Aorta (tissue), 5 donors: Measurements from ENCODE around the gene C16orf96. TPM values are rescaled to one million over a fixed set of nuclear protein-coding genes. Genes with fewer than 3 reads are reported as not detected.

Experiments used
- ATAC-seq: fragments of 200-7000 bp; cut with Tn5 transposase; one replicate; pipeline ENCODE4 v1.9.1; 2022; ENCODE audit warnings: moderate library complexity; ENCODE audit not compliant: low FRiP score
- DNase-seq, 2 donors: peaks; one replicate each; pipeline ENCODE4 v3.0.0-alpha.2; 2020
- H3K27ac ChIP-seq, 2 donors: one replicate each; pipeline ENCODE4 v1.5.1; 2013; ENCODE audit warnings: low read length in 2 of 2, mild to moderate bottlenecking in 2 of 2, moderate library complexity in 2 of 2, control low read depth in 1 of 2, inconsistent platforms in 1 of 2, low read depth in 1 of 2
- H3K27me3 ChIP-seq, 2 donors: one replicate each; pipeline ENCODE4 v1.6.1; 2013; ENCODE audit warnings: control low read depth in 1 of 2, low read length in 1 of 2, mild to moderate bottlenecking in 1 of 2, moderate library complexity in 1 of 2; ENCODE audit not compliant: insufficient read depth in 2 of 2, control insufficient read depth in 1 of 2
- H3K36me3 ChIP-seq, 2 donors: one replicate each; pipeline ENCODE4 v1.6.1; 2013; ENCODE audit warnings: control low read depth in 1 of 2, low read length in 1 of 2, mild to moderate bottlenecking in 1 of 2; ENCODE audit not compliant: insufficient read depth in 2 of 2, control insufficient read depth in 1 of 2
- H3K4me1 ChIP-seq, 2 donors: one replicate each; pipeline ENCODE4 v1.6.1; 2013; ENCODE audit warnings: low read length in 2 of 2, control low read depth in 1 of 2, mild to moderate bottlenecking in 1 of 2, moderate library complexity in 1 of 2; ENCODE audit not compliant: insufficient read depth in 2 of 2, control insufficient read depth in 1 of 2
- H3K4me3 ChIP-seq, 2 donors: one replicate each; pipeline ENCODE4 v1.5.1; 2013; ENCODE audit warnings: low read length in 2 of 2, control low read depth in 1 of 2, mild to moderate bottlenecking in 1 of 2
- H3K9me3 ChIP-seq: one replicate; pipeline ENCODE4 v1.6.1; 2013; ENCODE audit warnings: mild to moderate bottlenecking, low read length; ENCODE audit not compliant: control insufficient read depth
- WGBS, 2 donors: extraction: QIAGEN DNeasy Blood & Tissue Kit; methylation state at CpG; one replicate each; pipeline ENCODE4 v1.1.7; 2013; 5-methylcytosine and 5-hydroxymethylcytosine counted together
- intact Hi-C, 2 donors: fragments of 100-400 bp; cut with DNase I; formaldehyde crosslinking; loops; one replicate each; pipeline versions ENCODE4 v1.14.2 to v1.15.0; 2022
- polyA plus RNA-seq, 2 donors: library from polyadenylated mRNA; stranded (reverse); fragments of 200-250 nt; gene quantifications; one replicate each; pipeline ENCODE4 v1.2.3, GENCODE V29; 2013
- total RNA-seq, 2 donors: library from RNA; stranded (reverse); fragmentation: NEBNext Ultra II Directional; extraction: Animal tissue kit (Norgen Biotek cat#: 25700); gene quantifications; one replicate each; pipeline ENCODE4 v1.2.1, GENCODE V29; 2021
- donor health status: healthy with polysubstance abuse.
- donor health status: Bipolar disorder and iron deficiency.
- donor health status: DM: no; HTN: no; CAD: no.
- donor health status: DM: no; HTN: no; CAD: no.
- donor health status: DM: yes; HTN: yes; CAD: no.

Gene C16orf96
- total and polyA plus RNA-seq, 4 donors = 0.13 to 0.24 TPM; not detected in 2

DNA sequence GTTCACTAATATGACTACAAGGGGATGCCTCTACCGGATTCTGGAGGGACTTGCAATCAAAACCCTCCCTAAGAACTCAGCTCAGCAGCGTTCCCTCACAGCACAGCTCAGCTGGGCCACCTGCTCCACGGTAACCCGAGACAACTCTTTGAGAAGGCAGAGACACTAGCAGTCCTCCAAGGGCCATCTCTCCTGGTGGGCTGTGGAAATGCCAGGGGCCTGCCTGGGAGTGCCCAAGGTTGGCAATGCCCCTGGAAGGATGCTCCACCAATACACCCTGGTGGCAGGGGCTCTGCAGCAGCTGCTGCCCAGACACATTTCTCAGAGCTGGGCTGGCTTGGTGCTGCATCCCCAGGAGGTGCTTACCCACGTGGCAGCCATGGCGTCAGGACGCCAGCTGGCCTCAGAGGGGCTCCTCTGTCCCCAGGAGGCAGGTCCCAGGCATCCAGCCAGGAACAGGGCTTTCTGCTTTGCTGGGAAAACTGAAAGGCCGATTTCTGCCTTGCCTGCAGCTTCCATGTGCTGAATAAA is 34.0 kb upstream of the C16orf96 start:
- WGBS, 2 donors = 33 to 34% methylated on average over 8 of the region's 8 CpGs
- Histone ChIP-seq H3K9me3 (no peaks in the 10 kb centered on the region), H3K27me3 (no peaks in the 10 kb centered on the region), H3K4me1 (no peaks in the 10 kb centered on the region), H3K36me3 (no peaks in the 10 kb centered on the region), H3K27ac (no peak overlapping the region), H3K4me3 (no peak overlapping the region)
- peak; percentile 19 for ATAC-seq
- DNase-seq = peak; percentile 70 to 86
- intact Hi-C loops = no loop called here

DNA sequence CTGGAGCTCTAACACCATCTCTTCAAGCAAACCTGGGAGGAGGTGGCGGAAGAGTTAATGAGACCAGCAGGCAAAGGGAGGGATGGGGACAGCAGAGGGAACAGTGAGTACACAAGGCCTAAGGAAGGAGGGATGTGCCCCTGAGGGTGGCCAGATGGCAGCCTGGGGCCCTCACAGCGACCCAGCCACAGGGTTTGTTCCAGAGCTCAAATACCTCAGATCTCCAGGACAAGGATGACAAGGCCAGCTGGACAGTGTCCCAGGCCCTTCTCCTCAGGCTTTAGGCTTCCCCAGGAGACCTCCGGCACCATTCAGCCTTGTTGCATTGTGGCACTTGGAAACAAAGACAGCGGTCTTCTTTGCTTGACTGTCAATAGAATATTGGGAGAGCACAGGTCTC is 32.5 kb upstream of the C16orf96 start:
- H3K27me3 ChIP-seq = no peaks in the 10 kb centered on the region
- intact Hi-C loops = no loop called here
- DNase-seq (peak in 1 of 2 donors; percentile 27), ATAC-seq (no peak)
- WGBS, 2 donors = 77 to 80% methylated on average over 4 of the region's 4 CpGs
- no peak overlapping the region for H3K27ac ChIP-seq
- no peaks in the 10 kb centered on the region for H3K4me1 ChIP-seq
- H3K36me3 ChIP-seq = no peaks in the 10 kb centered on the region
- no peaks in the 10 kb centered on the region for H3K9me3 ChIP-seq
- H3K4me3 ChIP-seq = no peak overlapping the region

DNA sequence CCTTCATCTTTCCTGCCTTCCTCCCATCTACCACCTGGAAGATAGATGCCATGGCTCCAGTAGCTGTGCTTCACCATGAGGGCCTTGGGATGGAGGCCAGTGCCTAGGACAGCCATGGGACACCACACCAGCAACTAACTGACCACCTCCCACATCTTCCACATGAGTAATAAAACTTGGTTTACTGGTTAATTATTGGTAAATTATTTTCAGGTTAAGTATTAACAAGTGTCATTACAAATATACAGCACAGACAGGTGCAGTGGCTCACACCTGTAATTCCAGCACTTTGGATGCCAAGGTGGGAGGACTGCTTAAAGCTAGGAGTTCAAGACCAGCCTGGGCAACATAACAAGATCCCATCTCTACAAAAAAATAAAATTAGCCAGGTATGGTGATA is 31.6 kb upstream of the C16orf96 start:
- DNase-seq (peak in 1 of 2 donors; percentile 9), ATAC-seq (no peak)
- intact Hi-C loops = no loop called here
- Histone ChIP-seq H3K36me3 (no peaks in the 10 kb centered on the region), H3K27me3 (no peaks in the 10 kb centered on the region), H3K27ac (no peak overlapping the region), H3K9me3 (no peaks in the 10 kb centered on the region), H3K4me1 (no peaks in the 10 kb centered on the region), H3K4me3 (no peak overlapping the region)

GRCh38 chr16:4525069-4525468 is 31.1 kb upstream of the C16orf96 start:
- no peaks in the 10 kb centered on the region for H3K27me3 ChIP-seq
- H3K9me3 ChIP-seq = no peaks in the 10 kb centered on the region
- no peak overlapping the region for H3K27ac ChIP-seq
- ATAC-seq (no peak), DNase-seq (peak in 1 of 2 donors; percentile 11)
- H3K4me3 ChIP-seq = no peak overlapping the region
- WGBS, 2 donors = 78 to 81% methylated on average over 7 of the region's 7 CpGs
- no peaks in the 10 kb centered on the region for H3K36me3 ChIP-seq
- no peaks in the 10 kb centered on the region for H3K4me1 ChIP-seq
- intact Hi-C loops = no loop called here

GRCh38 chr16:4525634-4526277 is 30.4 kb upstream of the C16orf96 start:
- ATAC-seq = no peak
- H3K4me1 ChIP-seq = no peaks in the 10 kb centered on the region

GRCh38 chr16:4529085-4530060 is 26.8 kb upstream of the C16orf96 start:
- H3K27ac ChIP-seq = peak overlapping the region; percentile 6 to 37
- WGBS, 2 donors = 41 to 46% methylated on average over 16 of the region's 16 CpGs

More at GRCh38 chr16:4525634-4526277, 30.4 kb upstream of the C16orf96 start:
- H3K36me3 ChIP-seq = no peaks in the 10 kb centered on the region
- no peak overlapping the region for H3K4me3 ChIP-seq
- intact Hi-C loops = no loop called here
- H3K27me3 ChIP-seq = no peaks in the 10 kb centered on the region
- no peak for DNase-seq
- H3K9me3 ChIP-seq = no peaks in the 10 kb centered on the region
- H3K27ac ChIP-seq = no peak overlapping the region
- 77 to 80% methylated on average over 13 of the region's 13 CpGs for WGBS, 2 donors

GRCh38 chr16:4531811-4532210 is 24.3 kb upstream of the C16orf96 start:
- WGBS, 2 donors = 85 to 90% methylated on average over 8 of the region's 8 CpGs
- no peak overlapping the region for H3K27ac ChIP-seq

More at GRCh38 chr16:4529085-4530060, 26.8 kb upstream of the C16orf96 start:
- H3K36me3 ChIP-seq = no peaks in the 10 kb centered on the region
- H3K27me3 ChIP-seq = no peaks in the 10 kb centered on the region
- intact Hi-C loops = no loop called here
- no peak overlapping the region for H3K4me3 ChIP-seq
- H3K4me1 ChIP-seq = no peaks in the 10 kb centered on the region
- no peak for ATAC-seq
- H3K9me3 ChIP-seq = no peaks in the 10 kb centered on the region
- no peak for DNase-seq

DNA sequence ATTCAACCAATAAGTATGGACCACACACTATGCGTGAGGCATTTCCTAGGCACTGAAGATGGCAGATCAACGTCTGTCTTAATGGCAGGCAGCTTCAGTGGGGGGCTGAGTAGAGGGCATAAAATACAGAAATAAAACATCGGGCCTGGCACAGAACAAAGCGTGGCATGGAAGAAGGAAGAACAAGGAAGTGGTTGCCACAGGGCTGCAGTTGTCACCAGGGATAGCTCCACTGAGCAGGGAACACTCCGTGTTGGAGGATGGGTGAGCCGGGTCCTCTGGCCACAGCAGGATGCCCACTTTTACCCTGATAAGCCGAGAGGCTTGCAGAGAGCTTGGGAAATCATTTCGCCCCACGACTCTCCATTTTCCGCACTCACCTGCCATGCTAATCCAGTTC is 23.9 kb upstream of the C16orf96 start:
- no peaks in the 10 kb centered on the region for H3K27me3 ChIP-seq
- no peak overlapping the region for H3K27ac ChIP-seq
- no peak for ATAC-seq
- intact Hi-C loops = no loop called here
- H3K4me3 ChIP-seq = no peak overlapping the region
- H3K36me3 ChIP-seq = no peaks in the 10 kb centered on the region
- WGBS, 2 donors = 91 to 97% methylated on average over 10 of the region's 10 CpGs
- H3K9me3 ChIP-seq = no peaks in the 10 kb centered on the region
- no peak for DNase-seq
- no peaks in the 10 kb centered on the region for H3K4me1 ChIP-seq

More at GRCh38 chr16:4531811-4532210, 24.3 kb upstream of the C16orf96 start:
- no peaks in the 10 kb centered on the region for H3K9me3 ChIP-seq
- H3K36me3 ChIP-seq = no peaks in the 10 kb centered on the region
- intact Hi-C loops = no loop called here
- no peak overlapping the region for H3K4me3 ChIP-seq
- ATAC-seq (no peak), DNase-seq (no peak)
- no peaks in the 10 kb centered on the region for H3K27me3 ChIP-seq
- no peaks in the 10 kb centered on the region for H3K4me1 ChIP-seq
